ENCODE data around the gene RNF125.
"Not testable (repeated sequence)": the region's sequence is repeated elsewhere in the genome, so short reads cannot be mapped to it uniquely, and the experiment has no call there.

Gene RNF125

GRCh38 chr18:32018331-32019250, at the start of gene RNF125:
Gene RNF125, plus strand, starts transcription at chr18:32018825. Its CDS starts 39 bp downstream, at chr18:32018864.
- DNase-seq (ENCODE audit: low spot score) = peak; percentile 76

GRCh38 chr18:31970617-31971016, 48.0 kb upstream of the RNF125 start:
- peak; percentile 63 for DNase-seq (ENCODE audit: low spot score)

- no peak for DNase-seq (ENCODE audit: low spot score)
Observed at GRCh38 chr18:31973929-31974546, 44.6 kb upstream of the RNF125 start.

GRCh38 chr18:31976242-31976641, 42.4 kb upstream of the RNF125 start:
- no peak for DNase-seq (ENCODE audit: low spot score)

- DNase-seq (ENCODE audit: low spot score) = peak; percentile 65
Observed at GRCh38 chr18:31977270-31977872, 41.3 kb upstream of the RNF125 start.

- no peak for DNase-seq (ENCODE audit: low spot score)
Observed at GRCh38 chr18:31978616-31979015, 40.0 kb upstream of the RNF125 start.

- no peak for DNase-seq (ENCODE audit: low spot score)
Observed at GRCh38 chr18:31979714-31980113, 38.9 kb upstream of the RNF125 start.

GRCh38 chr18:31980863-31981262, 37.8 kb upstream of the RNF125 start:
- no peak for DNase-seq (ENCODE audit: low spot score)

- DNase-seq (ENCODE audit: low spot score) = no peak
Observed at GRCh38 chr18:31983020-31983419, 35.6 kb upstream of the RNF125 start.

GRCh38 chr18:31983976-31984375, 34.6 kb upstream of the RNF125 start:
- no peak for DNase-seq (ENCODE audit: low spot score)

- DNase-seq (ENCODE audit: low spot score) = no peak
Observed at GRCh38 chr18:31990823-31991222, 27.8 kb upstream of the RNF125 start.

- DNase-seq (ENCODE audit: low spot score) = no peak
Observed at GRCh38 chr18:31996007-31996406, 22.6 kb upstream of the RNF125 start.

- no peak for DNase-seq (ENCODE audit: low spot score)
Observed at GRCh38 chr18:31998880-31999412, 19.7 kb upstream of the RNF125 start.

- DNase-seq (ENCODE audit: low spot score) = not testable (repeated sequence)
Observed at GRCh38 chr18:32001141-32001540, 17.5 kb upstream of the RNF125 start.

GRCh38 chr18:32003822-32004221, 14.8 kb upstream of the RNF125 start:
- not testable (repeated sequence) for DNase-seq (ENCODE audit: low spot score)

GRCh38 chr18:32010124-32010721, 8.4 kb upstream of the RNF125 start:
- no peak for DNase-seq (ENCODE audit: low spot score)

GRCh38 chr18:32011193-32011592, 7.4 kb upstream of the RNF125 start:
- DNase-seq (ENCODE audit: low spot score) = no peak

- peak; percentile 42 for DNase-seq (ENCODE audit: low spot score)
Observed at GRCh38 chr18:32019251-32019948, 775 bp downstream of the RNF125 start.

GRCh38 chr18:32019949-32020625, 1.5 kb downstream of the RNF125 start:
- peak; percentile 12 for DNase-seq (ENCODE audit: low spot score)

GRCh38 chr18:32021756-32022564, 3.3 kb downstream of the RNF125 start:
- peak; percentile 79 for DNase-seq (ENCODE audit: low spot score)

Measured in putamen (tissue), 1 donor.